ENCODE data around the gene GCNT2. TPM values are rescaled to one million over a fixed set of nuclear protein-coding genes. Genes with fewer than 3 reads are reported as not detected.
"Not testable (repeated sequence)": the region's sequence is repeated elsewhere in the genome, so short reads cannot be mapped to it uniquely, and the experiment has no call there.

Gene GCNT2
- total RNA-seq, 4 donors from 2014 or later, result 14.9 to 36.7 (median 23.6) TPM

DNA sequence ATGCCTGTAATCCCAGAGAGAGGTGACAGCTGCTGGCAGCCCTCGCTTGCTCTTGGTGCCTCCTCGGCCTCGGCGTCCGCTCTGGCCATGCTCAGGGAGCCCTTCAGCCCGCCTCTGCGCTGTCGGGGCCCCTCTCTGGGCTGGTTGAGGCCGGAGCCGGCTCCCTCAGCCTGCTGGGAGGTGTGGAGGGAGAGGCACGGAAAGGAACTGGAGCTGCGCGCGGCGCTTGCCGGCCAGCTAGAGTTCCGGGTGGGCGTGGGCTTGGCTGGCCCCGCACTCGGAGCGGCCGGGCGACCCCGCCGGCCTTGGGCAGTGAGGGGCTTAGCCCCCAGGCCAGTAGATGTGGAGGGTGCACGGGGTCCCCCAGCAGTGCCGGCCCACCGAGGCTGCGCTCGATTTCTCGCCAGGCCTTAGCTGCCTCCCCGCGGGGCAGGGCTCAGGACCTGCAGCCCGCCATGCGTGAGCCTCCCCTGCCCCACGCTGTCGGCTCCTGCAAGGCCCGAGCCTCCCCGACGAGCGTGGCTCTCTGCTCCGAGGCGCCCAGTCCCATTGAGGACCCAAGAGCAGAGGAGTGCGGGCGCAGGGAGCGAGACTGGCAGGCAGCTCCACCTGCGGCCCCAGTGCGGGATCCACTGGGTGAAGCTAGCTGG, 138.7 kb downstream of the GCNT2 start:
- TF ChIP-seq EP300 (IDR thresholded peaks at IDR 0.05), result no peak
- no peak for TF ChIP-seq POLR2AphosphoS5 (IDR thresholded peaks at IDR 0.05)
- no peak for TF ChIP-seq POLR2A (IDR thresholded peaks at IDR 0.05)
- TF ChIP-seq, protein P1, sequence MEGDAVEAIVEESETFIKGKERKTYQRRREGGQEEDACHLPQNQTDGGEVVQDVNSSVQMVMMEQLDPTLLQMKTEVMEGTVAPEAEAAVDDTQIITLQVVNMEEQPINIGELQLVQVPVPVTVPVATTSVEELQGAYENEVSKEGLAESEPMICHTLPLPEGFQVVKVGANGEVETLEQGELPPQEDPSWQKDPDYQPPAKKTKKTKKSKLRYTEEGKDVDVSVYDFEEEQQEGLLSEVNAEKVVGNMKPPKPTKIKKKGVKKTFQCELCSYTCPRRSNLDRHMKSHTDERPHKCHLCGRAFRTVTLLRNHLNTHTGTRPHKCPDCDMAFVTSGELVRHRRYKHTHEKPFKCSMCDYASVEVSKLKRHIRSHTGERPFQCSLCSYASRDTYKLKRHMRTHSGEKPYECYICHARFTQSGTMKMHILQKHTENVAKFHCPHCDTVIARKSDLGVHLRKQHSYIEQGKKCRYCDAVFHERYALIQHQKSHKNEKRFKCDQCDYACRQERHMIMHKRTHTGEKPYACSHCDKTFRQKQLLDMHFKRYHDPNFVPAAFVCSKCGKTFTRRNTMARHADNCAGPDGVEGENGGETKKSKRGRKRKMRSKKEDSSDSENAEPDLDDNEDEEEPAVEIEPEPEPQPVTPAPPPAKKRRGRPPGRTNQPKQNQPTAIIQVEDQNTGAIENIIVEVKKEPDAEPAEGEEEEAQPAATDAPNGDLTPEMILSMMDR (IDR thresholded peaks at IDR 0.05), result no peak
- H3K36me3 ChIP-seq, result no peaks in the 10 kb centered on the region
- 53% methylated on average over 7 of the region's 48 CpGs; no CpG with 5 or more reads in 1 of the 2 donors for WGBS, 2 donors (ENCODE audit: low coverage in 1 of 2)
- H3K9me3 ChIP-seq, result no peaks in the 10 kb centered on the region
- H3K27ac ChIP-seq, result peak overlapping the region in 1 of 4 donors; percentile 74
- no peaks in the 10 kb centered on the region for H3K27me3 ChIP-seq
- peak overlapping the region; percentile 40 to 41 for H3K4me3 ChIP-seq
- H3K4me1 ChIP-seq, result peaks cover 0 to 5% (median 0%) of the 10 kb centered on the region in 3 donors
- ATAC-seq, result no peak

DNA sequence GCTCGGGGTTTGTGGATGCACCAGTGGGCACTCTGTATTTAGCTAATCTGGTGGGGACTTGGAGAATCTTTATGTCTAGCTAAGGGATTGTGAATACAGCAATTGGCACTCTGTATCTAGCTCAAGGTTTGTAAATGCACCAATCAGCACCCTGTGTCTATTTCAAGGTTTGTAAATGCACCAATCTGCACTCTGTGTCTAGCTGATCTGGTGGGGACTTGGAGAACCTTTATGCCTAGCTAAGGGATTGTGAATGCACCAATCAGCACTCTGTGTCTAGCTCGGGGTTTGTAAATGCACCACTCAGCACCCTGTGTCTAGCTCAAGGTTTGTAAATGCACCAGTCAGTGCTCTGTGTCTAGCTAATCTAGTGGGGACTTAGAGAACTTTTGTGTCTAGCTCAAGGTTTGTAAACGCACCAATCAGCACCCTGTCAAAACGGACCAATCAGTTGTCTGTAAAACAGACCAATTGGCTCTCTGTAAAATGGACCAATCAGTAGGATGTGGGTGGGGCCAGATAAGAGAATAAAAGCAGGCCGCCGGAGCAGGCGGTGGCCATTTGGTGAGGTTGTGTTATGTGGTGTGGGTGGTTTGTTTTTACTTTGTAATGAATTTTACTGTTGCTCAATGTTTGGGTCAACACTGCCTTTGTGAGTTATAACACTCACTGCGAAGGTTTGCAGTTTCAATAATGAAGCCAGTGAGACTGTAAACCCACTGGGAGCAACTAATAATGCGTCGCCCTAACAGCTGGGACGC, 139.5 kb downstream of the GCNT2 start:
- H3K4me3 ChIP-seq, H3K27me3 ChIP-seq, H3K4me1 ChIP-seq, H3K36me3 ChIP-seq, H3K9me3 ChIP-seq, H3K27ac ChIP-seq, ATAC-seq: not testable (repeated sequence)
- WGBS, 2 donors (ENCODE audit: low coverage in 1 of 2), result 84 to 95% methylated on average over 7 of the region's 11 CpGs

DNA sequence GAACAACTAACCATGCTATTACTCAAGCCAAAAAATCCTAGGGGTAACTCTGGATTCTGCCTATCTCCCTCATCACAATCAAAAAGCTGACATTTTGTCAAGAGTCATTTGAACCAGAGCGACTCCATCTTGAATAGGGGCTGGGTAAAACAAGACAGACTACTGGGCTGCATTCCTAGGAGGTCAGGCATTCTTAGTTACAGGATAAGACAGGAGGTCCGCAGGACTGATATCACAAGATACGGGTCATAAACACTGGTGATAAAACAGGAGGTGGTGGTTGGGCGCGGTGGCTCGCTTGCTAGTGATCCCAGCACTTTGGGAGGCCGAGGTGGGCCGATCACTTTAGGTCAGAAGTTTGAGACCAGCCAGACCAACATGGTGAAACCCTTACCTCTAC, 141.1 kb downstream of the GCNT2 start:
- H3K27ac ChIP-seq, result no peak overlapping the region
- no peaks in the 10 kb centered on the region for H3K27me3 ChIP-seq
- ATAC-seq, result no peak
- peaks cover 0 to 5% (median 0%) of the 10 kb centered on the region in 3 donors for H3K4me1 ChIP-seq
- no peaks in the 10 kb centered on the region for H3K36me3 ChIP-seq
- TF ChIP-seq EP300 (IDR thresholded peaks at IDR 0.05) (no peak), POLR2A (IDR thresholded peaks at IDR 0.05) (no peak), POLR2AphosphoS5 (IDR thresholded peaks at IDR 0.05) (no peak)
- TF ChIP-seq, protein P1 (IDR thresholded peaks at IDR 0.05), result no peak
- H3K4me3 ChIP-seq, result no peak overlapping the region
- 87 to 97% methylated on average over 3 to 5 of the region's 8 CpGs for WGBS, 2 donors (ENCODE audit: low coverage in 1 of 2)
- no peaks in the 10 kb centered on the region for H3K9me3 ChIP-seq

DNA sequence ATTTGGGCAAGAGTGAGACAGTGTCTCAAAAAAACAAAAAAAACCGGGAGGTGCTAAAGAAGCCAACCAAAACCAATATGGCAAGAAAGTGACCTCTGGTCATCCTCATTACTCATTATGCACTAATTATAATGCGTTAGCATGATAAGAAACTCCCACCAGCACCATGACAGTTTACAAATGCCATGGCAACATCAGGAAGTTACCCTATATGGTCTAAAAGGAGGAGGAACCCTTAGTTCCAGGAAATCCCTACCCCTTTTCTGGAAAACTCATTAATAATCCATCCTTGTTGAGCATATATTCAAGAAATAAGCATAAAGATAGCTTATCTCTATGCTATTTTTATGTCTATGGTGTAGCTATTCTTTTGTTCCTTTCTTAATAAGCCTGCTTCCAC, 141.6 kb downstream of the GCNT2 start:
- H3K4me3 ChIP-seq, result no peak overlapping the region
- H3K27ac ChIP-seq, result no peak overlapping the region
- no peak for TF ChIP-seq EP300 (IDR thresholded peaks at IDR 0.05)
- no peak for TF ChIP-seq POLR2A (IDR thresholded peaks at IDR 0.05)
- no peak for TF ChIP-seq POLR2AphosphoS5 (IDR thresholded peaks at IDR 0.05)
- TF ChIP-seq, protein P1 (IDR thresholded peaks at IDR 0.05), result no peak
- no peaks in the 10 kb centered on the region for H3K27me3 ChIP-seq
- no peaks in the 10 kb centered on the region for H3K36me3 ChIP-seq
- no peaks in the 10 kb centered on the region for H3K9me3 ChIP-seq
- ATAC-seq, result no peak
- 83 to 100% methylated on average over 1 to 2 of the region's 2 CpGs for WGBS, 2 donors (ENCODE audit: low coverage in 1 of 2)
- peaks cover 0 to 3% (median 0%) of the 10 kb centered on the region in 3 donors for H3K4me1 ChIP-seq

DNA sequence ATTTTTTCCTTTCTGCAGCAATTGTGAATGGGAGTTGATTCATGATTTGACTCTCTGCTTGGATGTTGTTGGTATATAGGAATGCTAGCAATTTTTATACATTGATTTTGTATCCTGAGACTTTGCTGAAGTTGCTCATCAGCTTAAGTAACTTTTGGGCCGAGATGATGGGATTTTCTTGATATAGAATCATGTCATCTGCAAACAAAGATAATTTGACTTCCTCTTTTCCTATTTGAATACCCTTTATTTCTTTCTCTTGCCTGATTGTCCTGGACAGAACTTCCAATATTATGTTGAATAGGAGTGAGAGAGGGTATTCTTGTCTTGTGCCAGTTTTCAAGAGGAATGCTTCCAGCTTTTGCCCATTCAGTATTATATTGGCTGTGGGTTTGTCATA, 144.4 kb downstream of the GCNT2 start:
- not testable (repeated sequence) for H3K27ac ChIP-seq, H3K27me3 ChIP-seq, H3K9me3 ChIP-seq, H3K36me3 ChIP-seq, H3K4me3 ChIP-seq, ATAC-seq, H3K4me1 ChIP-seq
- WGBS, 2 donors (ENCODE audit: low coverage in 1 of 2), result 47% methylated on average over 1 of the region's 1 CpG; no CpG with 5 or more reads in 1 of the 2 donors

All from gastroesophageal sphincter (tissue), 4 donors.